ENCODE results near the gene FHL2.

DNA sequence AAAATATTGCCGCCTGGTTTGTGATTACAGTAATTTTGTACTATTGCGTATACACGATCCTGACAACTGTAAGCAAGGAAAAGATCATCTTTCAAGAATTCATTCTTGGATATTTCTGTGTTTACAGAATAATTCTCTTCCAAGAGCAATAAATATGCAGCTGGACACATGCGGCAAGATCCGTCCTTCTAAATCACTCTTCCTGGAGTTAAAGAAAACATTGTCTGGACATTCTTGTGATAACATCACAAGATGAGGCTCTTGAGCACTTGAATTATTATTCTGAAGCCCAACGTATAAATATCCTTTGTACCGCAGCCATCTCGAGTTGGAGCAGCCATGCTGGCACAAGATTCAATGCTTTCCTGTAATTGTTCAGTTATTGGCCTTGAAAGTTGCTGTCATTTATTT lies 9.9 kb downstream of the FHL2 start:
- TF ChIP-seq, protein P1, sequence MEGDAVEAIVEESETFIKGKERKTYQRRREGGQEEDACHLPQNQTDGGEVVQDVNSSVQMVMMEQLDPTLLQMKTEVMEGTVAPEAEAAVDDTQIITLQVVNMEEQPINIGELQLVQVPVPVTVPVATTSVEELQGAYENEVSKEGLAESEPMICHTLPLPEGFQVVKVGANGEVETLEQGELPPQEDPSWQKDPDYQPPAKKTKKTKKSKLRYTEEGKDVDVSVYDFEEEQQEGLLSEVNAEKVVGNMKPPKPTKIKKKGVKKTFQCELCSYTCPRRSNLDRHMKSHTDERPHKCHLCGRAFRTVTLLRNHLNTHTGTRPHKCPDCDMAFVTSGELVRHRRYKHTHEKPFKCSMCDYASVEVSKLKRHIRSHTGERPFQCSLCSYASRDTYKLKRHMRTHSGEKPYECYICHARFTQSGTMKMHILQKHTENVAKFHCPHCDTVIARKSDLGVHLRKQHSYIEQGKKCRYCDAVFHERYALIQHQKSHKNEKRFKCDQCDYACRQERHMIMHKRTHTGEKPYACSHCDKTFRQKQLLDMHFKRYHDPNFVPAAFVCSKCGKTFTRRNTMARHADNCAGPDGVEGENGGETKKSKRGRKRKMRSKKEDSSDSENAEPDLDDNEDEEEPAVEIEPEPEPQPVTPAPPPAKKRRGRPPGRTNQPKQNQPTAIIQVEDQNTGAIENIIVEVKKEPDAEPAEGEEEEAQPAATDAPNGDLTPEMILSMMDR (IDR thresholded peaks at IDR 0.05; ENCODE audit: low read depth, low read length, missing input control), result no peak
- TF ChIP-seq EGR1 (IDR thresholded peaks at IDR 0.05; ENCODE audit: low read depth in 2 of 2) (no peak), GABPA (IDR thresholded peaks at IDR 0.05 in 1 of 2, conservative IDR thresholded peaks at IDR 0.05 in 1 of 2) (no peak), NR2F2 (IDR thresholded peaks at IDR 0.05) (no peak), RAD21 (IDR thresholded peaks at IDR 0.05) (peak in 1 of 2 donors; percentile 11), HNF4A (conservative IDR thresholded peaks at IDR 0.05) (no peak), JUND (IDR thresholded peaks at IDR 0.05) (no peak), SP1 (IDR thresholded peaks at IDR 0.05) (no peak)
- TF ChIP-seq, protein P2, sequence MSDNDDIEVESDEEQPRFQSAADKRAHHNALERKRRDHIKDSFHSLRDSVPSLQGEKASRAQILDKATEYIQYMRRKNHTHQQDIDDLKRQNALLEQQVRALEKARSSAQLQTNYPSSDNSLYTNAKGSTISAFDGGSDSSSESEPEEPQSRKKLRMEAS (IDR thresholded peaks at IDR 0.05), result no peak
- TF ChIP-seq, protein P3, sequence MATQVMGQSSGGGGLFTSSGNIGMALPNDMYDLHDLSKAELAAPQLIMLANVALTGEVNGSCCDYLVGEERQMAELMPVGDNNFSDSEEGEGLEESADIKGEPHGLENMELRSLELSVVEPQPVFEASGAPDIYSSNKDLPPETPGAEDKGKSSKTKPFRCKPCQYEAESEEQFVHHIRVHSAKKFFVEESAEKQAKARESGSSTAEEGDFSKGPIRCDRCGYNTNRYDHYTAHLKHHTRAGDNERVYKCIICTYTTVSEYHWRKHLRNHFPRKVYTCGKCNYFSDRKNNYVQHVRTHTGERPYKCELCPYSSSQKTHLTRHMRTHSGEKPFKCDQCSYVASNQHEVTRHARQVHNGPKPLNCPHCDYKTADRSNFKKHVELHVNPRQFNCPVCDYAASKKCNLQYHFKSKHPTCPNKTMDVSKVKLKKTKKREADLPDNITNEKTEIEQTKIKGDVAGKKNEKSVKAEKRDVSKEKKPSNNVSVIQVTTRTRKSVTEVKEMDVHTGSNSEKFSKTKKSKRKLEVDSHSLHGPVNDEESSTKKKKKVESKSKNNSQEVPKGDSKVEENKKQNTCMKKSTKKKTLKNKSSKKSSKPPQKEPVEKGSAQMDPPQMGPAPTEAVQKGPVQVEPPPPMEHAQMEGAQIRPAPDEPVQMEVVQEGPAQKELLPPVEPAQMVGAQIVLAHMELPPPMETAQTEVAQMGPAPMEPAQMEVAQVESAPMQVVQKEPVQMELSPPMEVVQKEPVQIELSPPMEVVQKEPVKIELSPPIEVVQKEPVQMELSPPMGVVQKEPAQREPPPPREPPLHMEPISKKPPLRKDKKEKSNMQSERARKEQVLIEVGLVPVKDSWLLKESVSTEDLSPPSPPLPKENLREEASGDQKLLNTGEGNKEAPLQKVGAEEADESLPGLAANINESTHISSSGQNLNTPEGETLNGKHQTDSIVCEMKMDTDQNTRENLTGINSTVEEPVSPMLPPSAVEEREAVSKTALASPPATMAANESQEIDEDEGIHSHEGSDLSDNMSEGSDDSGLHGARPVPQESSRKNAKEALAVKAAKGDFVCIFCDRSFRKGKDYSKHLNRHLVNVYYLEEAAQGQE (IDR thresholded peaks at IDR 0.05), result no peak
